ENCODE data around the gene CCDC183. TPM values are rescaled to one million over a fixed set of nuclear protein-coding genes. Genes with fewer than 3 reads are reported as not detected.

Gene CCDC183
- total RNA-seq, 1 donor from 2014 or later: 0.84 TPM

DNA sequence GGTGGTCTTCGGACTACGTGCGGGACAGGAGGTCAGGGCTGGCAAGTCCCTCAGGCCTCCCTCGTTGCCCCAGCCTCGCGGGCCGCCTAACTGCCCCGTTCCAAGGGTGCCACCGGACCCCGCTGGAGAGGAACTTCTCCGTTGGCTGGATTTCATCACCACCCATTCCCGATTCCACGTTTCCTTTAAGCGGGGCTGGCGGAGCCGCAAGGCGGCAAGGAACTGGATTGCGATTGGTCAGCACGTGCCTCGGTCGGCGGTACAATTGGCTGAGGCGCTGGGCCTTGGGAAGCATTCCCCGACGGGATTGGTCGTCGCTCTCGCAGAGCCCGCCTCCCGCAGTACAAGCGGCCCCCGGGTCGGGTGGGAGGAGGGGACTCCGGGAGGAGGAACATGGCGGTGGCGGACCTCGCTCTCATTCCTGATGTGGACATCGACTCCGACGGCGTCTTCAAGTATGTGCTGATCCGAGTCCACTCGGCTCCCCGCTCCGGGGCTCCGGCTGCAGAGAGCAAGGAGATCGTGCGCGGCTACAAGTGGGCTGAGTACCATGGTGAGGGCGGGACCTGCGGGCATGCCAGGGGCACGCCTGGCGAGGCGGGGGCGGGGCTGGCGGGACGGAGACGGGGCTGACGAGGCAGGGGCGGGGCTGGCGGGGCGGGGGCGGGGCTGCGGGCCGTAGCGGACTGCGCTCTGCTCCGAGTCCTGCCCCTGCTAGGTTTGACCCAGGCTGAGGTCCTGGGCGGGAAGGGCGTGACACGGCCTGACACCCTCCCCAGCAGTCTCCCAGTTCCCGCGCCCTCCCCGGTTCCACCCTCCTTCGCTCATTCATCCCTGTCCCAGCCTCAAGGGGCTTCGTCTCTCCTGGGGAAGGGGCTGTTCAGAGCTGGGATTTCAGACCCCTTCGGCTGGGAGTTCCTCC is 53.2 kb downstream of the CCDC183 start, which contains the start of gene PHPT1:
Gene PHPT1, plus strand, starts transcription at position 372 of the 922 bp plus-strand sequence. Its CDS starts 22 bp downstream, at position 394.
- Histone ChIP-seq H3K4me3 (ENCODE audit: insufficient read depth, low read depth, low read length) (peak within 1 kb of the TSS; percentile 91), H3K9me3 (ENCODE audit: insufficient read depth, low read depth, low read length) (peaks cover 6% of the 10 kb centered on the region), H3K36me3 (ENCODE audit: insufficient read depth, low read length) (no peaks in the 10 kb centered on the region), H3K27me3 (ENCODE audit: insufficient read depth, low read length) (peaks cover 7% of the 10 kb centered on the region), H3K4me1 (ENCODE audit: insufficient read depth, low read length) (peaks cover 9% of the 10 kb centered on the region), H3K4me2 (ENCODE audit: low read length) (peak within 1 kb of the TSS; percentile 100), H3K9ac (ENCODE audit: low read length) (peak within 1 kb of the TSS; percentile 85), H4K20me1 (ENCODE audit: insufficient read depth, low read length) (peaks cover 15% of the 10 kb centered on the region), H3K27ac (ENCODE audit: low read depth, low read length) (peak within 1 kb of the TSS; percentile 89), H2AFZ (ENCODE audit: low read depth, low read length) (peak within 1 kb of the TSS; percentile 78), H3K79me2 (ENCODE audit: insufficient read depth, low read length) (peaks cover 11% of the 10 kb centered on the region)
- Mint-ChIP-seq H3K4me3 (ENCODE audit: unreplicated experiment) (peak within 1 kb of the TSS; percentile 88), H3K4me1 (ENCODE audit: low read depth, unreplicated experiment) (no peaks in the 10 kb centered on the region), H3K9me3 (ENCODE audit: unreplicated experiment) (peaks cover 3% of the 10 kb centered on the region), H3K27me3 (ENCODE audit: low read depth, unreplicated experiment) (no peaks in the 10 kb centered on the region), H3K27ac (ENCODE audit: unreplicated experiment) (peak within 1 kb of the TSS; percentile 94), H3K36me3 (ENCODE audit: low read depth, unreplicated experiment) (no peaks in the 10 kb centered on the region)
- TF ChIP-seq EZH2 (IDR thresholded peaks at IDR 0.05; ENCODE audit: insufficient read depth, low read length): no peak
- TF ChIP-seq, protein P1, sequence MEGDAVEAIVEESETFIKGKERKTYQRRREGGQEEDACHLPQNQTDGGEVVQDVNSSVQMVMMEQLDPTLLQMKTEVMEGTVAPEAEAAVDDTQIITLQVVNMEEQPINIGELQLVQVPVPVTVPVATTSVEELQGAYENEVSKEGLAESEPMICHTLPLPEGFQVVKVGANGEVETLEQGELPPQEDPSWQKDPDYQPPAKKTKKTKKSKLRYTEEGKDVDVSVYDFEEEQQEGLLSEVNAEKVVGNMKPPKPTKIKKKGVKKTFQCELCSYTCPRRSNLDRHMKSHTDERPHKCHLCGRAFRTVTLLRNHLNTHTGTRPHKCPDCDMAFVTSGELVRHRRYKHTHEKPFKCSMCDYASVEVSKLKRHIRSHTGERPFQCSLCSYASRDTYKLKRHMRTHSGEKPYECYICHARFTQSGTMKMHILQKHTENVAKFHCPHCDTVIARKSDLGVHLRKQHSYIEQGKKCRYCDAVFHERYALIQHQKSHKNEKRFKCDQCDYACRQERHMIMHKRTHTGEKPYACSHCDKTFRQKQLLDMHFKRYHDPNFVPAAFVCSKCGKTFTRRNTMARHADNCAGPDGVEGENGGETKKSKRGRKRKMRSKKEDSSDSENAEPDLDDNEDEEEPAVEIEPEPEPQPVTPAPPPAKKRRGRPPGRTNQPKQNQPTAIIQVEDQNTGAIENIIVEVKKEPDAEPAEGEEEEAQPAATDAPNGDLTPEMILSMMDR (IDR thresholded peaks at IDR 0.05; ENCODE audit: insufficient read depth, low read depth, low read length): no peak
- FAIRE-seq (peak; percentile 62), DNase-seq (ENCODE audit: low read depth) (peak; percentile 96)

DNA sequence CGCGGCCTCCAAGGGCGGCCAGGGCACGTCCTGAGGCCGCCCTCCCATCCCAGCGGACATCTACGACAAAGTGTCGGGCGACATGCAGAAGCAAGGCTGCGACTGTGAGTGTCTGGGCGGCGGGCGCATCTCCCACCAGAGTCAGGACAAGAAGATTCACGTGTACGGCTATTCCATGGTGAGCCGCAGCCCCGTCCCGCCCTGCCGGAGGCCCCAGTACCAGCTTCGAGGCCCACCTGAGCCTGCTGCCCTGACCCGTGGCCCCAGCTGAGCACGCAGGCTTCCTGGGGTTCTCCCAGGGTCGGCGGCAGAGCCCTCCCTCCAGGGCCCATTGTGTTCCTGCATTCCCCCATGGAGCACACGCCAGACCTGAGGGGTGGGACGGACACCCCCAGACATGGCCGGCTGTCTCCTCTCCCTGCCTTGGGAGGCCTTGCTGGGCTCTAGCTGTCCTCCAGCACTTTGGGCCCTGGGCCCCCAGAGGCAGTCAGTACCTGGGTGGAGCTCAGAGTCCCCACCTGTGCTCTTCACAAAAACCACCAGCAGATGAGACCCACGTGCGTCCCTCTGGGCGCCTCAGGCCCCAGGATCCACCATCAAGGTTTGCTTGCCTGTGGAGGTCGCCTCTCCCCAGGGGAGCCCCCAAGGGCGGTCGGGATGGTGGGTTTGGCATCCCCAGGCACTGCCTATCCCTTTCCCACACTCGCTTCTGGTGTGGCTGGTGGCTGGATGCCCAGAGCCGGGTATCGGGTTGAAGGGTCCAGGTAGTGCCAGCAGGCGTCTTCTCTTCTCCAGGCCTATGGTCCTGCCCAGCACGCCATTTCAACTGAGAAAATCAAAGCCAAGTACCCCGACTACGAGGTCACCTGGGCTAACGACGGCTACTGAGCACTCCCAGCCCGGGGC is 54.1 kb downstream of the CCDC183 start:
- FAIRE-seq (no peak), DNase-seq (ENCODE audit: low read depth) (no peak)
- Histone ChIP-seq H4K20me1 (ENCODE audit: insufficient read depth, low read length) (peaks cover 15% of the 10 kb centered on the region), H3K4me1 (ENCODE audit: insufficient read depth, low read length) (peaks cover 9% of the 10 kb centered on the region), H3K27ac (ENCODE audit: low read depth, low read length) (peak overlapping the region; percentile 26), H3K4me2 (ENCODE audit: low read length) (peak overlapping the region; percentile 100), H3K9me3 (ENCODE audit: insufficient read depth, low read depth, low read length) (peaks cover 5% of the 10 kb centered on the region), H3K9ac (ENCODE audit: low read length) (peak overlapping the region; percentile 85), H3K36me3 (ENCODE audit: insufficient read depth, low read length) (no peaks in the 10 kb centered on the region), H3K27me3 (ENCODE audit: insufficient read depth, low read length) (peaks cover 7% of the 10 kb centered on the region), H2AFZ (ENCODE audit: low read depth, low read length) (peak overlapping the region; percentile 47), H3K4me3 (ENCODE audit: insufficient read depth, low read depth, low read length) (peak overlapping the region; percentile 91), H3K79me2 (ENCODE audit: insufficient read depth, low read length) (peaks cover 11% of the 10 kb centered on the region)
- no peaks in the 10 kb centered on the region for H3K27me3 Mint-ChIP-seq (ENCODE audit: low read depth, unreplicated experiment)
- H3K4me1 Mint-ChIP-seq (ENCODE audit: low read depth, unreplicated experiment): peaks cover 2% of the 10 kb centered on the region
- no peaks in the 10 kb centered on the region for H3K36me3 Mint-ChIP-seq (ENCODE audit: low read depth, unreplicated experiment)
- TF ChIP-seq, protein P1 (IDR thresholded peaks at IDR 0.05; ENCODE audit: insufficient read depth, low read depth, low read length): no peak
- TF ChIP-seq EZH2 (IDR thresholded peaks at IDR 0.05; ENCODE audit: insufficient read depth, low read length): no peak
- H3K27ac Mint-ChIP-seq (ENCODE audit: unreplicated experiment): peak overlapping the region; percentile 87
- H3K9me3 Mint-ChIP-seq (ENCODE audit: unreplicated experiment): peaks cover 3% of the 10 kb centered on the region
- H3K4me3 Mint-ChIP-seq (ENCODE audit: unreplicated experiment): peak overlapping the region; percentile 88

Data from astrocyte (in vitro differentiated cells and primary cell).